ENCODE results near the gene CMTM6.

The CMTM6 gene

DNA sequence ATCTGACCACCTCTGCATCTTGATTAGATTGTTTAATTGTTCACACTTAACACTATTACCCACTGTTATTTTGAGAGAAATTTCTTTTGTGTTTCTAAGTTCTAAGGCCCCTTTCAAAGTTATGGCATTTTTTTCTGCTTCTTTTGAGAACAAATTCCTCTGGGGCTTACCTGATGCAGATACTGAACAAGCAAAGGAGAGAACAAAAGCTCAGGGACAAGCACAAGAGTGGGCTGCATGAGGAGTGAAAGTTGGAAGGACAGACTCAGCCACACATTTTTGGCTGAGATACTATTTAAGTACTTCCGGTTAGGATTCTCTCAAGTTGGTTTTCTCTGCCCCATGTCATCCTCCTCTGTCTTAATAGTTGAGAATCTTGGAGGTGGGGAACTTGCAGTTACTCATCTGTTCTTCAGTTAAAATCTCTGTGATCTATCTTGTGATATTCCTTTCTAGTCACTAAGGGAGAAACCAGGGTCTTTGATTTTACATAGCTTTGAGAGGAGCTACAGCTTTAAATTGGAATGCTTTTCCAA, 54.7 kb downstream of the CMTM6 start:
- Histone ChIP-seq H3K4me3 (ENCODE audit: low read depth, low read length, poor library complexity, severe bottlenecking) (no peak overlapping the region), H3K4me2 (ENCODE audit: low read length) (no peak overlapping the region), H3K9me2 (ENCODE audit: low read depth, low read length) (no peaks in the 10 kb centered on the region), H3K36me3 (ENCODE audit: insufficient read depth, low read length) (peaks cover 23% of the 10 kb centered on the region), H3K4me1 (ENCODE audit: insufficient read depth, low read length, severe bottlenecking) (no peaks in the 10 kb centered on the region), H4K20me1 (ENCODE audit: insufficient read depth, low read length) (no peaks in the 10 kb centered on the region), H2AFZ (ENCODE audit: low read length) (no peak overlapping the region), H3F3A (ENCODE audit: insufficient read depth, low read length) (no peaks in the 10 kb centered on the region), H3K27ac (ENCODE audit: low read depth, low read length, poor library complexity, severe bottlenecking) (no peak overlapping the region), H3K79me2 (ENCODE audit: insufficient read depth, low read length) (no peaks in the 10 kb centered on the region), H3K9ac (ENCODE audit: low read length) (no peak overlapping the region), H3K9me3 (ENCODE audit: low read length) (no peaks in the 10 kb centered on the region), H3K27me3 (ENCODE audit: insufficient read depth, low read length) (no peaks in the 10 kb centered on the region)
- TF ChIP-seq, protein P1, sequence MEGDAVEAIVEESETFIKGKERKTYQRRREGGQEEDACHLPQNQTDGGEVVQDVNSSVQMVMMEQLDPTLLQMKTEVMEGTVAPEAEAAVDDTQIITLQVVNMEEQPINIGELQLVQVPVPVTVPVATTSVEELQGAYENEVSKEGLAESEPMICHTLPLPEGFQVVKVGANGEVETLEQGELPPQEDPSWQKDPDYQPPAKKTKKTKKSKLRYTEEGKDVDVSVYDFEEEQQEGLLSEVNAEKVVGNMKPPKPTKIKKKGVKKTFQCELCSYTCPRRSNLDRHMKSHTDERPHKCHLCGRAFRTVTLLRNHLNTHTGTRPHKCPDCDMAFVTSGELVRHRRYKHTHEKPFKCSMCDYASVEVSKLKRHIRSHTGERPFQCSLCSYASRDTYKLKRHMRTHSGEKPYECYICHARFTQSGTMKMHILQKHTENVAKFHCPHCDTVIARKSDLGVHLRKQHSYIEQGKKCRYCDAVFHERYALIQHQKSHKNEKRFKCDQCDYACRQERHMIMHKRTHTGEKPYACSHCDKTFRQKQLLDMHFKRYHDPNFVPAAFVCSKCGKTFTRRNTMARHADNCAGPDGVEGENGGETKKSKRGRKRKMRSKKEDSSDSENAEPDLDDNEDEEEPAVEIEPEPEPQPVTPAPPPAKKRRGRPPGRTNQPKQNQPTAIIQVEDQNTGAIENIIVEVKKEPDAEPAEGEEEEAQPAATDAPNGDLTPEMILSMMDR (IDR thresholded peaks at IDR 0.05; ENCODE audit: low read length) = no peak
- no peak for TF ChIP-seq EZH2 (IDR thresholded peaks at IDR 0.05; ENCODE audit: borderline replicate concordance, low read length)

DNA sequence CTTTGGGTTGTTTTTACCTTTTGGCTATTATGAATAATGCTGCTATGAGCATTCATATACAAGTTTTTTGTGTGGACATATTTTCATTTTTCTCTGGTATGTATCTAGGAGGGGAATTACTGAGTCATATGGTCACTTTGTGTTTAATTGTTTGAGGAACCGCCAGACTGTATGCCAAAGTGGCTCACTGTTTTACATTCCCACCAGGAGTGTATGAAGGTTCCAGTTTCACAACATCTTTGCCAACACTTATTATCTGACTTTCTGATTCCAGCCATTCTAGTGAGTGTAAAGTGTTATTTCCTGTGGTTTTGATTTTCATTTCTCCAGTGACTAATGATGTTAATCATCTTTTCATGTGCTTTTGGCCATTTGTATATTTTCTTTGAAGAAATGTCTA, 59.2 kb downstream of the CMTM6 start:
- no peak overlapping the region for H3K4me2 ChIP-seq (ENCODE audit: low read length)
- H2AFZ ChIP-seq (ENCODE audit: low read length) = no peak overlapping the region
- H3F3A ChIP-seq (ENCODE audit: insufficient read depth, low read length) = no peaks in the 10 kb centered on the region
- no peak overlapping the region for H3K4me3 ChIP-seq (ENCODE audit: low read depth, low read length, poor library complexity, severe bottlenecking)
- H3K9me2 ChIP-seq (ENCODE audit: low read depth, low read length) = no peaks in the 10 kb centered on the region
- H3K36me3 ChIP-seq (ENCODE audit: insufficient read depth, low read length) = peaks cover 26% of the 10 kb centered on the region
- no peak overlapping the region for H3K27ac ChIP-seq (ENCODE audit: low read depth, low read length, poor library complexity, severe bottlenecking)
- no peaks in the 10 kb centered on the region for H3K79me2 ChIP-seq (ENCODE audit: insufficient read depth, low read length)
- H3K27me3 ChIP-seq (ENCODE audit: insufficient read depth, low read length) = no peaks in the 10 kb centered on the region
- no peaks in the 10 kb centered on the region for H3K9me3 ChIP-seq (ENCODE audit: low read length)
- H3K9ac ChIP-seq (ENCODE audit: low read length) = no peak overlapping the region
- peaks cover 31% of the 10 kb centered on the region for H3K4me1 ChIP-seq (ENCODE audit: insufficient read depth, low read length, severe bottlenecking)
- TF ChIP-seq, protein P1 (IDR thresholded peaks at IDR 0.05; ENCODE audit: low read length) = no peak
- TF ChIP-seq EZH2 (IDR thresholded peaks at IDR 0.05; ENCODE audit: borderline replicate concordance, low read length) = no peak
- H4K20me1 ChIP-seq (ENCODE audit: insufficient read depth, low read length) = no peaks in the 10 kb centered on the region

DNA sequence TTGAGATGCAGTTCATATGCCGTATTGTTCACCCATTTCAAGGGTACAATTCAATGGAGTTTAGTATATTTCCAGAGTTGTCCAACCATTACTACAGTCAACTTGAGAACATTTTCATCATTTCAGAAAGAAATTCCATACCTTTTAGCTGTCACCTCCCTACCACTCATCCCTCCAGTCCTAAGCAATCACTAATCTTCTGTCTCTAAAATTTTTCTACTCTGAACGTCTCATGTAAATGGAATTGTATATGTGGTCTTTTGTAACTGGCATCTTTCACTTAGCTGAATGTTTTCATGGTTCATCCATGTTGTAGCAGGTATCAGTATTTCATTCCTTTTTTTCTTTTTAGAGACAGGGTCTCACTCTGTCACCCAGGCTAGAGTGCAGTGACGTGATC, 59.9 kb downstream of the CMTM6 start:
- peaks cover 39% of the 10 kb centered on the region for H3K4me1 ChIP-seq (ENCODE audit: insufficient read depth, low read length, severe bottlenecking)
- no peaks in the 10 kb centered on the region for H4K20me1 ChIP-seq (ENCODE audit: insufficient read depth, low read length)
- H3K36me3 ChIP-seq (ENCODE audit: insufficient read depth, low read length) = peaks cover 26% of the 10 kb centered on the region
- no peak overlapping the region for H2AFZ ChIP-seq (ENCODE audit: low read length)
- H3K9me3 ChIP-seq (ENCODE audit: low read length) = no peaks in the 10 kb centered on the region
- TF ChIP-seq EZH2 (IDR thresholded peaks at IDR 0.05; ENCODE audit: borderline replicate concordance, low read length) = no peak
- TF ChIP-seq, protein P1 (IDR thresholded peaks at IDR 0.05; ENCODE audit: low read length) = no peak
- no peaks in the 10 kb centered on the region for H3K79me2 ChIP-seq (ENCODE audit: insufficient read depth, low read length)
- H3F3A ChIP-seq (ENCODE audit: insufficient read depth, low read length) = no peaks in the 10 kb centered on the region
- H3K27me3 ChIP-seq (ENCODE audit: insufficient read depth, low read length) = no peaks in the 10 kb centered on the region
- no peak overlapping the region for H3K9ac ChIP-seq (ENCODE audit: low read length)
- H3K9me2 ChIP-seq (ENCODE audit: low read depth, low read length) = no peaks in the 10 kb centered on the region
- no peak overlapping the region for H3K4me3 ChIP-seq (ENCODE audit: low read depth, low read length, poor library complexity, severe bottlenecking)
- no peak overlapping the region for H3K27ac ChIP-seq (ENCODE audit: low read depth, low read length, poor library complexity, severe bottlenecking)
- no peak overlapping the region for H3K4me2 ChIP-seq (ENCODE audit: low read length)
